ENCODE measurements around the gene FASLG.

DNA sequence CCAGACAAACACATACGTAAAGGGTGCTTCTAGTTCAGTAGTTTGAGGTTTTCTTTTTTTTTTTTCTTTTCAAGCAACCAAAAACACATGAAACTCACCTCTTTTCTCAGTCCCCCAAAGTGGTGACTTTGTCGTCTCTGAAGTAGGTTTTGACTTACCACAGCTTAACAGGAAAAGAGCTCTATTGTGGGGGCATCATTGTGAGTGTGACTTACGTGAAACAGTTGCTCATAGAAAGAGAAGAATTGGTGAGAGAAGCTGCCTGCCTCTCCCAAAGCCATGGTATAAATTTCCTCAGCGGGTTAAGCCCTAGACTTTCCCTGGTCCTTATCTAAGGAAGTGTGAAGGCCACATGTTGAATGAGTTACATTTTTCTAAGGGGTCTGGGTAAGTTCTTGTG, 11.9 kb downstream of the FASLG start:
- TF ChIP-seq, protein P1, sequence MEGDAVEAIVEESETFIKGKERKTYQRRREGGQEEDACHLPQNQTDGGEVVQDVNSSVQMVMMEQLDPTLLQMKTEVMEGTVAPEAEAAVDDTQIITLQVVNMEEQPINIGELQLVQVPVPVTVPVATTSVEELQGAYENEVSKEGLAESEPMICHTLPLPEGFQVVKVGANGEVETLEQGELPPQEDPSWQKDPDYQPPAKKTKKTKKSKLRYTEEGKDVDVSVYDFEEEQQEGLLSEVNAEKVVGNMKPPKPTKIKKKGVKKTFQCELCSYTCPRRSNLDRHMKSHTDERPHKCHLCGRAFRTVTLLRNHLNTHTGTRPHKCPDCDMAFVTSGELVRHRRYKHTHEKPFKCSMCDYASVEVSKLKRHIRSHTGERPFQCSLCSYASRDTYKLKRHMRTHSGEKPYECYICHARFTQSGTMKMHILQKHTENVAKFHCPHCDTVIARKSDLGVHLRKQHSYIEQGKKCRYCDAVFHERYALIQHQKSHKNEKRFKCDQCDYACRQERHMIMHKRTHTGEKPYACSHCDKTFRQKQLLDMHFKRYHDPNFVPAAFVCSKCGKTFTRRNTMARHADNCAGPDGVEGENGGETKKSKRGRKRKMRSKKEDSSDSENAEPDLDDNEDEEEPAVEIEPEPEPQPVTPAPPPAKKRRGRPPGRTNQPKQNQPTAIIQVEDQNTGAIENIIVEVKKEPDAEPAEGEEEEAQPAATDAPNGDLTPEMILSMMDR (IDR thresholded peaks at IDR 0.05), result no peak
- no peak for TF ChIP-seq POLR2A (IDR thresholded peaks at IDR 0.05)

Data from body of pancreas (tissue), 4 donors.